Measurements from ENCODE around the gene PTPRE. TPM values are rescaled to one million over a fixed set of nuclear protein-coding genes. Genes with fewer than 3 reads are reported as not detected.

PTPRE gene
- polyA plus RNA-seq, 1 donor (not counting 4 experiments of a cell fraction or from before 2014, with no cell fraction given), result 15.1 TPM

DNA sequence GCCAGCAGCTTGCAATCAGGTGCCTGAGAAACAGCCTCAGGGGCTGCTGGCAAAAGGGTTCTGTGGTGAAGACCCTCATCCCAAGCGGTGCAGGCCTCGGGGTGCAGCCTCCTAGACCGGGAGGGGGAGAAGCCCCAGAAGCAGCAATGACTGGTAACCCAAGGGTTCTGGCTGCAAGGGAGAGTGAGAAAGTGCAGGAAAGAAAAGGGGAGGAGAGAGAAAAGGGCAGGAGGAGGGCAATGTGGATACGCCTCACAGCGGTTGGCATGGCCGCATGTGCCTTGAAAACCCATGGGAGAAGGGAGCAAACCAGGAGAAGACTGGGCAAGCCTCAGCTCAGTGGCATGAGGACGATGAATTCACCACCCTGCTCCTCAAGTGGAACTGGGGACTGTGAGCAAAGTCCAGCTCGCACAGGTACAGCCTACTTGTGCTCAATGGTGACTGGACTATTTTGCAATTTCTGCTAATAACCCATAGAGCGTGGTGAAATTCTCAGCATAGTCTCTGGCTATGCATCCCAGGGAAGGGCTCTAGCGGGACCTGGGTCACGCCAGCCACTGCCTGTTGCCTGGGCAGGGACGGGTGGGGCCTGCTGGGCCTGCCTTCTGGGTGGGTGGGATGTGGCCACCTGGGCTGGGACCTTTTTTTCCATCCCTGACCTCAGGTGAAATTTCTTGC, 20.4 kb upstream of the PTPRE start:
- Histone ChIP-seq H3K4me2 (ENCODE audit: control insufficient read depth, extremely low read depth, insufficient read depth, low read depth, low read length) (no peak overlapping the region), H2AFZ (ENCODE audit: control insufficient read depth, low read length) (no peak overlapping the region), H3K36me3 (ENCODE audit: control insufficient read depth in 2 of 2, extremely low read depth in 1 of 2, insufficient read depth in 2 of 2, low read length in 2 of 2) (no peaks in the 10 kb centered on the region), H3K4me3 (ENCODE audit: control insufficient read depth in 2 of 3, extremely low read depth in 1 of 3, insufficient read depth in 2 of 3, low read depth in 1 of 3, low read length in 3 of 3) (no peak overlapping the region), H3K27ac (ENCODE audit: control insufficient read depth, insufficient read depth, low read length) (no peak overlapping the region), H3K9me1 (ENCODE audit: control insufficient read depth, extremely low read depth, insufficient read depth, low read length) (no peaks in the 10 kb centered on the region), H3K79me2 (ENCODE audit: control insufficient read depth, insufficient read depth, low read length) (no peaks in the 10 kb centered on the region), H3K9ac (ENCODE audit: control insufficient read depth, extremely low read depth, insufficient read depth, low read length) (no peak overlapping the region), H3K9me3 (ENCODE audit: control insufficient read depth, low read depth, low read length) (no peaks in the 10 kb centered on the region), H3K27me3 (ENCODE audit: control insufficient read depth, extremely low read depth, insufficient read depth, low read length) (peaks cover 9% of the 10 kb centered on the region), H3K4me1 (ENCODE audit: control insufficient read depth, extremely low read depth, insufficient read depth, low read length) (no peaks in the 10 kb centered on the region), H4K20me1 (ENCODE audit: control insufficient read depth, extremely low read depth, insufficient read depth, low read length) (no peaks in the 10 kb centered on the region)
- TF ChIP-seq CTCF (optimal IDR thresholded peaks at IDR 0.05 in 1 of 3, IDR thresholded peaks at IDR 0.05 in 1 of 3, conservative IDR thresholded peaks at IDR 0.05 in 1 of 3; ENCODE audit: extremely low read depth in 1 of 3, insufficient read depth in 2 of 3, low read length in 3 of 3) (no peak), EZH2 (IDR thresholded peaks at IDR 0.05; ENCODE audit: low read length) (no peak)
- dilution Hi-C loops (cut with MboI; ENCODE audit: extremely low pct_ligation_motif_present, low sequenced_read_pairs), result no loop called here
- DNase-seq (ENCODE audit: low read depth, low spot score) (no peak), FAIRE-seq (no peak)

DNA sequence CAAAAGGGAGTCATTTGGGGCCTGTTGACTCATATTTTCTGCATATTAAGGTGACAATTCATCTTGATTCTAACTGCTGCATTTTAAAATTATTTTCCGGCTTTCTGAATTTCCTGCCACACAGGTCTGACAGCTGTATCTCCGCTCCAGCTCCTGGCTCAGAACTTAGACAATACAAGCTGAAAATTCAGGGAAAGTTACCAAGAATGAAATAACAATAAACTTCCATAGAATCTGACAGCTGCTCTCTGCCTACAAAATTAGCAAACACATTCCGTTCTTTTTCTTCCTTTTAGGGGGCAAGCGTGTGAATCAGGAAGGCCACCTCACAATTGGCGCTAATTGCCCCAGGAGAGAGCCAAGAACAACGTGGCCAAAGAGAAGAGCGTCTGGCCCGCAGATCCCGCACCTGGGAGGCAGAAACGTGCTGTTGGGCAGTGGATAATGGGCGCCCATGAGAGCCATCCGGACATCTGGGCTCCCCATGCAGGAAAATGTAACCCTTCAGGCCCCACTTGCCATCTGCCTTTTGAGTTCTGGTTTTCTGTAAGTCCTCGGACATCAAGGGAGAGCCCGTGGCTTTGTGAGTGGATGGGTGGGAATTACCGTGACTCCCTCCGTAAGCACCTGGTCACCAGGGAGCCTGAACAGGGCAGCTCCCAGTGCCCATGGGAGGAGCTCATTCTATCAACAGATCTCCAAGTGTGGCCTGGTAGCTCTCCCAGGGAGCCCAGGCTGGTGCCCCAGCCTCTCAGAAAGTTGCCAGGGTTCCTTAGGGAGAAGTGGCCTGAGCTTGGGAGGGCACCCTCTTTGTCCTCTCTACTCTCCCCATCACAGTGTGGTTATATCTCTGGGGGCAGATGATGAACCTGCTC, 19.1 kb upstream of the PTPRE start:
- no peak overlapping the region for H3K4me3 ChIP-seq (ENCODE audit: control insufficient read depth in 2 of 3, extremely low read depth in 1 of 3, insufficient read depth in 2 of 3, low read depth in 1 of 3, low read length in 3 of 3)
- peaks cover 9% of the 10 kb centered on the region for H3K27me3 ChIP-seq (ENCODE audit: control insufficient read depth, extremely low read depth, insufficient read depth, low read length)
- DNase-seq (ENCODE audit: low read depth, low spot score) (no peak), FAIRE-seq (no peak)
- H3K27ac ChIP-seq (ENCODE audit: control insufficient read depth, insufficient read depth, low read length), result no peak overlapping the region
- H2AFZ ChIP-seq (ENCODE audit: control insufficient read depth, low read length), result no peak overlapping the region
- no peak overlapping the region for H3K9ac ChIP-seq (ENCODE audit: control insufficient read depth, extremely low read depth, insufficient read depth, low read length)
- no peaks in the 10 kb centered on the region for H4K20me1 ChIP-seq (ENCODE audit: control insufficient read depth, extremely low read depth, insufficient read depth, low read length)
- H3K9me1 ChIP-seq (ENCODE audit: control insufficient read depth, extremely low read depth, insufficient read depth, low read length), result no peaks in the 10 kb centered on the region
- TF ChIP-seq EZH2 (IDR thresholded peaks at IDR 0.05; ENCODE audit: low read length) (no peak), CTCF (optimal IDR thresholded peaks at IDR 0.05 in 1 of 3, IDR thresholded peaks at IDR 0.05 in 1 of 3, conservative IDR thresholded peaks at IDR 0.05 in 1 of 3; ENCODE audit: extremely low read depth in 1 of 3, insufficient read depth in 2 of 3, low read length in 3 of 3) (no peak)
- no peak overlapping the region for H3K4me2 ChIP-seq (ENCODE audit: control insufficient read depth, extremely low read depth, insufficient read depth, low read depth, low read length)
- no peaks in the 10 kb centered on the region for H3K4me1 ChIP-seq (ENCODE audit: control insufficient read depth, extremely low read depth, insufficient read depth, low read length)
- H3K36me3 ChIP-seq (ENCODE audit: control insufficient read depth in 2 of 2, extremely low read depth in 1 of 2, insufficient read depth in 2 of 2, low read length in 2 of 2), result no peaks in the 10 kb centered on the region
- H3K9me3 ChIP-seq (ENCODE audit: control insufficient read depth, low read depth, low read length), result no peaks in the 10 kb centered on the region
- no peaks in the 10 kb centered on the region for H3K79me2 ChIP-seq (ENCODE audit: control insufficient read depth, insufficient read depth, low read length)
- dilution Hi-C loops (cut with MboI; ENCODE audit: extremely low pct_ligation_motif_present, low sequenced_read_pairs), result no loop called here

Measured in keratinocyte (primary cell).